Uterus (tissue), 4 donors: ENCODE measurements around the gene AKT1. TPM values are rescaled to one million over a fixed set of nuclear protein-coding genes. Genes with fewer than 3 reads are reported as not detected.
"Not testable (repeated sequence)": the region's sequence is repeated elsewhere in the genome, so short reads cannot be mapped to it uniquely, and the experiment has no call there.

Experiments used
- DNase-seq, 2 donors: peaks; one replicate each; pipeline ENCODE4 v3.0.0-alpha.2; 2019 to 2020
- H3K27ac ChIP-seq, 2 donors: fragments of 200-600 bp; sonication (generic); 1 replicate in 1 of 2; 2 replicates in 1 of 2; pipeline ENCODE4 v1.5.1; 2016 to 2018
- H3K27me3 ChIP-seq, 2 donors: fragments of 200-600 bp; sonication (generic); one replicate each; pipeline ENCODE4 v1.5.1; 2018 to 2019; ENCODE audit warnings: control low read depth in 1 of 2
- H3K36me3 ChIP-seq, 2 donors: fragments of 200-600 bp; sonication (generic); one replicate each; pipeline ENCODE4 v1.5.1; 2019; ENCODE audit warnings: control low read depth in 1 of 2
- H3K4me1 ChIP-seq, 2 donors: fragments of 200-600 bp; sonication (generic); one replicate each; pipeline ENCODE4 v1.5.1; 2018 to 2019; ENCODE audit warnings: control low read depth in 1 of 2
- H3K4me3 ChIP-seq, 2 donors: fragments of 200-600 bp; sonication (generic); 1 replicate in 1 of 2; 2 replicates in 1 of 2; pipeline ENCODE4 v1.5.1; 2018 to 2019; ENCODE audit warnings: mild to moderate bottlenecking in 1 of 2
- H3K9me3 ChIP-seq, 2 donors: fragments of 200-600 bp; sonication (generic); one replicate each; pipeline ENCODE4 v1.5.1; 2019; ENCODE audit warnings: control low read depth in 1 of 2
- CTCF ChIP-seq, 4 experiments: fragments of 200-600 bp in 2 of 4; fragments of 450-650 bp in 2 of 4; sonication (generic) in 2 of 4; IDR thresholded peaks; one replicate each; pipeline ENCODE4 v1.5.1; 2016 to 2019; ENCODE audit warnings: antibody characterized with exemption in 4 of 4, mild to moderate bottlenecking in 2 of 4, moderate library complexity in 1 of 4
- POLR2A ChIP-seq, 2 donors: fragments of 450-650 bp; IDR thresholded peaks; one replicate each; pipeline ENCODE4 v1.6.1; 2016; ENCODE audit warnings: antibody characterized with exemption in 2 of 2, mild to moderate bottlenecking in 1 of 2, moderate library complexity in 1 of 2
- intact Hi-C: fragments of 100-400 bp; cut with DNase I; formaldehyde crosslinking; loops from one replicate; pipeline ENCODE4 v1.15.1; 2023; ENCODE audit warnings: low total_unique reads
- total RNA-seq, 4 donors: library from RNA; depleted of rRNA in 3 of 4; stranded (reverse); fragments of >200 nt in 3 of 4; gene quantifications; one replicate each; pipeline versions ENCODE4 v1.1.0 to v1.2.4, GENCODE V29; 2014 to 2023
- donor health status: DM: yes; HTN: yes; CAD: no.

Gene AKT1
- total RNA-seq, 4 donors from 2014 or later = 42.9 to 121 (median 101) TPM

DNA sequence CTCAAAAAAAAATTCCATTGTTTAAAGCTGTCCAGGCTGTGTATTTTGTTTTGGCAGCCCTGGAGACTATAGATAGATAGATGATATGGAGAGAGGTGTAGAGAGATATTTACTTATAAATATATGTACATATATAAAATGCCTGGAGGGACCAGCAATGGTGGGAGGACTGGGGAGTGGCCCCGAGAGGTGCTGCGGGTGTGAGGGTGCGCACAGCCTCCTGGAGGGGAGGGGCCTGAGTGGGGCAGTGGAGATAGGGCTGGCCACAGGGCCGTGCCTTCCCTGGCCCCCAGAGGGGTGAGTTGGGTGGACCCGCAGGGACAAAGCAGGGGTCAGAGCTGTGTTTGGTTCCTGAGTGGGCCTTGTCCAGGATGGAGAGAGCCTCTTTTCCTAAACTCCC, 65.1 kb downstream of the AKT1 start:
- no peak overlapping the region for H3K27ac ChIP-seq
- no peaks in the 10 kb centered on the region for H3K4me1 ChIP-seq
- TF ChIP-seq POLR2A (IDR thresholded peaks at IDR 0.05) = no peak
- no peak for TF ChIP-seq CTCF (IDR thresholded peaks at IDR 0.05)
- H3K36me3 ChIP-seq = no peaks in the 10 kb centered on the region
- no peaks in the 10 kb centered on the region for H3K27me3 ChIP-seq
- H3K9me3 ChIP-seq = no peaks in the 10 kb centered on the region
- intact Hi-C loops = no loop called here
- H3K4me3 ChIP-seq = no peak overlapping the region
- no peak for DNase-seq

GRCh38 chr14:104729835-104730181, 65.7 kb downstream of the AKT1 start:
- DNase-seq = no peak
- peaks cover 0 to 4% of the 10 kb centered on the region in 2 donors for H3K4me1 ChIP-seq
- no peak for TF ChIP-seq CTCF (IDR thresholded peaks at IDR 0.05)
- TF ChIP-seq POLR2A (IDR thresholded peaks at IDR 0.05) = no peak

GRCh38 chr14:104729176-104729834, 66.2 kb downstream of the AKT1 start:
- H3K4me1 ChIP-seq, H3K27ac ChIP-seq, H3K27me3 ChIP-seq: not testable (repeated sequence)

More at GRCh38 chr14:104729835-104730181, 65.7 kb downstream of the AKT1 start:
- Histone ChIP-seq H3K9me3 (no peaks in the 10 kb centered on the region), H3K27ac (no peak overlapping the region), H3K4me3 (no peak overlapping the region), H3K36me3 (no peaks in the 10 kb centered on the region), H3K27me3 (no peaks in the 10 kb centered on the region)
- intact Hi-C loops = no loop called here

GRCh38 chr14:104728631-104729030, 66.9 kb downstream of the AKT1 start:
- H3K4me3 ChIP-seq = no peak overlapping the region
- H3K9me3 ChIP-seq = no peaks in the 10 kb centered on the region
- peaks cover 0 to 13% of the 10 kb centered on the region in 2 donors for H3K4me1 ChIP-seq
- TF ChIP-seq CTCF (IDR thresholded peaks at IDR 0.05) (no peak), POLR2A (IDR thresholded peaks at IDR 0.05) (no peak)
- intact Hi-C loops = no loop called here
- no peak for DNase-seq
- no peaks in the 10 kb centered on the region for H3K36me3 ChIP-seq
- H3K27me3 ChIP-seq = no peaks in the 10 kb centered on the region
- no peak overlapping the region for H3K27ac ChIP-seq

More at GRCh38 chr14:104729176-104729834, 66.2 kb downstream of the AKT1 start:
- intact Hi-C loops, H3K4me3 ChIP-seq, H3K9me3 ChIP-seq, H3K36me3 ChIP-seq, DNase-seq: not testable (repeated sequence)

DNA sequence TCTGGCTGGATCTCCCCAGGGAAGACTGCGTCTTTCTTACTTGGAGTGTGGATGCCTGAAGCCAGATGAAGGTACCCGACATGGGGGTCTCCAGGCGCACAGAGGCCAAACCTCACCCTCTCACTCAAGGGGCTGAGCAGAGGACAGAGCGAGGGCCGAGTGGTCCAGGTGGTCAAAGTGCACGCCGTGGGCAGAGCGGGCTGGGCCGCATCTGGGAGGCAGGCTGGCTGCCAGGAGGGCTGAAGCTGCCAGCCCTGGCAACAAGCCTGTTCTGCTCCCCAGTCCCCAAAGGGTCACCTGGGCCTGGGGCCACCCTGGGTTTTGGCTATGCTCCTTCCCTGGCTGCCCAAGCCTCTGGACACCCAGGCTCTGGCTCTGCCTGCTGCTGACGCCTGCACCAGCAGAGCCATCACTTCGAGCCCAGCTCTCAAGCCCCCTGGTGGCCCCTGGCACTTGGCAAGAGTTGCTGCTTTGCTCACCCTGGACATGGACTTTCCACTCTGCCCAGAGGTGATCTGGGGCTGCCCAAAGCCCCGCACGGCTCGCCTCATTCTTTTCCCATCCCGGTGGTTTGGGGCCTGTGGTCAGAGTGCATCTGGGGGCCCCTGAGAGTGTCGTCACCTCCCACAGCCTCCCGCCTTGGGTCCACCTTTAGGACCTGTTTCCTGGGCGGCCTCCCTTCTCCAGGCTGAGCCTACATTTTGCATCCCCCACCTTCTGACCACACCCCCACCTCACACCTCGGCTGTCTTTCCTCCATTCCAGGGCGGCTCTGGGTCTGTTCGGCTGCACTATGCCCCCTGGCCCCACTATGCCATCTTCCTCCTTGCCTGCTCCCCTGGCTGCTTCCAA, 68.7 kb downstream of the AKT1 start:
- TF ChIP-seq POLR2A (IDR thresholded peaks at IDR 0.05) (no peak), CTCF (IDR thresholded peaks at IDR 0.05) (no peak)
- Histone ChIP-seq H3K9me3 (no peaks in the 10 kb centered on the region), H3K27ac (no peak overlapping the region), H3K4me1 (peaks cover 0 to 22% of the 10 kb centered on the region in 2 donors), H3K36me3 (no peaks in the 10 kb centered on the region), H3K4me3 (no peak overlapping the region), H3K27me3 (no peaks in the 10 kb centered on the region)
- DNase-seq = no peak
- intact Hi-C loops = no loop called here
